Hematopoietic multipotent progenitor cell treated with erythropoietin and hydrocortisone succinate and interleukin-3 and kit ligand, for 15 days (in vitro differentiated cells): ENCODE measurements around the gene FKBP4.
A peak's percentile ranks its signal among the peaks of the same experiment; 100 is the strongest.
"Not testable (repeated sequence)": the region's sequence is repeated elsewhere in the genome, so short reads cannot be mapped to it uniquely, and the experiment has no call there.

Experiments
- DNase-seq: peaks from one replicate; pipeline ENCODE4 v3.0.0-alpha.2; 2015; ENCODE audit warnings: low spot score

FKBP4 gene, protein sequence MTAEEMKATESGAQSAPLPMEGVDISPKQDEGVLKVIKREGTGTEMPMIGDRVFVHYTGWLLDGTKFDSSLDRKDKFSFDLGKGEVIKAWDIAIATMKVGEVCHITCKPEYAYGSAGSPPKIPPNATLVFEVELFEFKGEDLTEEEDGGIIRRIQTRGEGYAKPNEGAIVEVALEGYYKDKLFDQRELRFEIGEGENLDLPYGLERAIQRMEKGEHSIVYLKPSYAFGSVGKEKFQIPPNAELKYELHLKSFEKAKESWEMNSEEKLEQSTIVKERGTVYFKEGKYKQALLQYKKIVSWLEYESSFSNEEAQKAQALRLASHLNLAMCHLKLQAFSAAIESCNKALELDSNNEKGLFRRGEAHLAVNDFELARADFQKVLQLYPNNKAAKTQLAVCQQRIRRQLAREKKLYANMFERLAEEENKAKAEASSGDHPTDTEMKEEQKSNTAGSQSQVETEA

DNA sequence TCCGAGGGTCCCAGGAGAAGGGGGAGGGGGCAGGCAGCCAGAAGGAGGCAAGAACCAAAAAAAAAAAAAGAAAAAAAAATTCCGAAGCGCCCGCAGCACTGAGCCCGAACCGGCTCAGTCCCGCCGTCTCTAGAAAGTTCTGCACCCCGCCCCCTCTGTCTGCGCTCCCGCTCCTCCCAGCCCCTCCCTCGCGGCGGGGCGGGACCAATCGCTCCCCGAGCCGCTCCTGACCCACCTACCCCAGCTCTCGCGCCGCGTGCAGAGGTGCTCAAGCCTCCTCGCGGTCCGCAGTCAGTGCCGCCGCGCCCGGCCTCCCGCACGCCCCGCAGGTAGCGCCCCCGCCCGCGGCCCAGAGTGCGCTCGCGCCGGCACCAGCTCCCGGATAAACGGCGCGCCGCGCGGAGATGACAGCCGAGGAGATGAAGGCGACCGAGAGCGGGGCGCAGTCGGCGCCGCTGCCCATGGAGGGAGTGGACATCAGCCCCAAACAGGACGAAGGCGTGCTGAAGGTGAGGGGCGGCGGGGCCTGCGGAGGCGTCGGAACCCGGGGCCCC, at the start of gene FKBP4:
FKBP4 (plus strand) TSS at position 235 of the 554 bp plus-strand sequence; CDS start at position 405, 170 bp downstream.
- peak; percentile 85 for DNase-seq

DNA sequence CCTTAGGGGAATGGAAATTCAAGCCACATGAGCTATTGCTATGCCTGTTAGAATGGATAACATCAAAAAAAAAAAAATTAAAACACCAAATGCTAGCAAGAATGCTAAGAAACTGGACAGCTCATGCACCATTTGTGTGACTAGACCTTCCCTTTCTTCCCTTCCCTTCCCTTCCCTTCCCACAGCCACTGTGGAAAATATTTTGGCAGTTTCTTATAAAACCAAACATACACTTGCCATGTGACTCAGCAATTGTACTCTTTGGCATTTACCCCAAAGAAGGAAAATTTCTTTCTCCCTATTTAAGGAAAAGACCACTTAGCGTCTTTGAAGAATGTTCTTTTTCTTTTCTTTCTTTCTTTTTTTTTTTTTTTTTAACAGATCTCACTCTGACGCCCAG, 49.1 kb upstream of the FKBP4 start:
- no peak for DNase-seq

DNA sequence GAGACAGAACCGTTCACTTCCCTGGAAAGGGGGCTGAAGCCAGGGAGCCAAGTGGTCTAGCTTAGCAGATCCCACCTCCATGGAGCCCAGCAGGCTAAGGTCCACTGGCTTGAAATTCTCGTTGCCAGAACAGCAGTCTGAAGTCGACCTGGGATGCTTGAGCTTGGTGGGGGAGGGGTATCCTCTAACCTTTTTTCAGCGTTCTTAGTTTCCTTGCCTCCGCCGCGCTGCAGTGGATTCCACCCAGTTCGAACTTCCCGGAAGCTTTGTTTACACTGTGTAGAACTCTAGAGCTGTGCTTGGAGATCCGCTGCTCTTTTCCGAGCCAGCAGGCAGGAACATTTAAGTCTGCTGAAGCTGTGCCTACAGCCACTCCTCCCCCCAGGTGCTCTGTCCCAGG, 45.2 kb upstream of the FKBP4 start:
- no peak for DNase-seq

DNA sequence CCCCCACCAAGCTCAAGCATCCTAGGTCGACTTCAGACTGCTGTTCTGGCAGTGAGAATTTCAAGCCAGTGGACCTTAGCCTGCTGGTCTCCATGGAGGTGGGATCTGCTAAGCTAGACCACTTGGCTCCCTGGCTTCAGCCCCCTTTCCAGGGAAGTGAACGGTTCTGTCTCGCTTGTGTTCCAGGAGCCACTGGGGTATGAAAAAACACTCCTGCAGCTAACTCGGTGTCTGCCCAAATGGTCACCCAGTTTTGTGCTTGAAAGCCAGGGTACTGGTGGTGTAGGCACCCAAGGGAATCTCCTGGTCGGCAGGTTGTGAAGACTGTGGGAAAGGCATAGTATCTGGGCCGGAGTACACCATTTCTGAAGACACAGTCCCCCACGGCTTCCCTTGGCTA, 44.6 kb upstream of the FKBP4 start:
- DNase-seq: no peak

DNA sequence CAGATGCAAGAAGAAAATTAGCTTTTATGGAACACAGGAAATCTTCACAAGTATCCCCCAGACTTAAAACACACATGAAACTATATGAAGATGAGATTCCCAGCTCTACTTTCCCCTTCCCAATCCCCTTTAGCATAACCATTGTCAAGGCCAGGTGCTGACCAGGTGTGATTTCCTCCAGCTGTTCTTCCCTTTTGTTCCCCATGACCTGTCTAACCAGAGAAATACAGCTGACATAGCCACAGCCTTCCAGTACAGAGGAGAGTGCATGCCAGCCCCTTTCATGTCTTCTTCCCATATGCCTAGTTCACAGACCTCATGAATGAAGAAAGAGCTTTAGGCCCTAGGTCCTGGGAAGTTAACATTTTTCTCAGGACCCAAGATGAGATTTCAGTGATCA, 43.5 kb upstream of the FKBP4 start:
- DNase-seq: no peak

DNA sequence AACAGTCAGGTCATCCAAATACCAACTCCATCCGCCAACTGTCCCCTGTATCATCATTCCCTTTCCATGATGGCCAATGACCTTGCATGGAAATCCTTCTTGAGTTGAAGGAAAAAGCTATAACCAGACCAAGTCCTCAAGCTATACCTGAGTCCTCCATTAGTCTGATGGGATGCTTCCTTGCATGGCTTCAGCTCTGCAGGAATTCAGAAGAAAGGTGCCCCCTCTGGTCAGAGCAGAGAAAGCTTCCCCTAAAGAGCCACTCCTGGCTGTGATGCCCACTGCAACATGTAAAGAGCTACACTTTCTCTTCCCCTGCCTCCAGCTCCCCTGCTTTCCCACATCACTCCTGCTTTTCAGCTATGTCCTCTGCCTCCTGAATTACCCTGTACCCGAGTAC, 43.1 kb upstream of the FKBP4 start:
- DNase-seq: no peak

DNA sequence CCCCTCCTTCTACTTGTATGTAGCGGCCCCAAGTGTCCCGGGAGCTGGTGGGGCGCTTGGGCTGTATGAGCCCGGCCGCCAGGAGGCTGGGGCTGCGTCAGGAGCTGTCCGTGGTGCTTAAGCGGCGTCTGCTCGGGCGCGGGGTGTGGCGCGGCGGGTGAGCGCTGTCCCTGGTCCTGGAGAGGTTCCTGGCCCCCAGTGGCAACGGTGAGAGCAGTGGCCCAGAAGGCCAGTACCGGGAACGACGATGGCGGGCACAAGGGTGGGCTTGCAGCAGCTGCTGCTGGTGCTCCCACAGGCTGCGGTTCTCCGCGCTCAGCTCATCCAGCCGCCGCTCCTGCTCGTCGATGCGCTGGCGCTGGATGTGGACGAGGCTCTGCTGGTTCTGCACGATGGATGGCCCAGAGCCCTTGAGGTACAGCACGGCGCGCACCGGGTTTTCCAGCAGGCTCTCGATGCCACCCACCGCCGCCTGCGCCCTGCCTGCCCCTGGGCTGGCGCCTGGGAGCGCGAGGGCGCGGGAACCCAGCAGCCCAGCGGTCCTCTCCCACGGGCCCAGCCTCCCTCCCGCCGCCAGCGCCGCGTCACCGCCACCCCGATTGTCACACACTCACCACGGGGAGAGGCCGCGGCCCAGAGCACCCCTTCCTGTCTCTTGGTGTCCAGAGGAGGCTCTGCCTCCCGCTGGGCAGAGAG, 41.9 kb upstream of the FKBP4 start:
- peak; percentile 61 for DNase-seq

DNA sequence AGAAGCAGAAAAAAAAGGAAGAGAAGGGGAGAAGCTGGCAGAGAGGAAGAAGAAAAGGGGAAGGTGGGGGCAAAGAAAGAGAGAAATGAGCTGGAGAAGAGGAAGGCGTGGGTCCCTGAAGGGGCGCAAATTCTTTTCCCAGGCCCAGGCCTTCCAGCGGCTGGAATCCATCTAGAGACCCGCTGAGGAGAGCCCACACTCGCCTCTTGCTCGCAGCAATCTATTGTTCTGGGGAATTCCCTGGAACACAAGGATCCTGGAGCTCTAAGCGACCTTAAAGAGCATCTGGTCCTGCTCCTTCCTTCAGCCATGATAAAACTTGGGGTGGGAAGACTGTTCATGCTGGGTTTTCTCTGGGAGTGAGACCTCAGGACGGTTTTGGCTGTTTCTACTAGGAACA, 41.2 kb upstream of the FKBP4 start:
- no peak for DNase-seq

DNA sequence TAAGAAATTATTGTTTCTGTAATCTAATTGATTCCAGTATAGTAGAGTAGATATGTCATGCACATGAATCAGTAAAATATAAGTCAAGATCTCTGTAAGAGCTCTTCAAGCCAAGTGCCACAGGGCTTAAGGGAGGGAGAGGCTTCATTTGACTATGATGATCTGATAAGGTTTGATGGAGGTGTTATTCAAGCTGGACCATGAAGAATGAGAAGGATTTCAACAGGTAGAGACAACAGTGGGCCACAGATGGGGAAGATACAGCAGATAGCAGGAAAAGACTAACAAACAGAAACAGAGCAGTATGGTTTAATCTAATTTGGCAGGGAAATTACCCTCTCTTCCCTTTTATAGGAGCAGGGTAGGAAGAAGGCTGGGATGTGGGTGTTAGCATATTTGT, 40.6 kb upstream of the FKBP4 start:
- DNase-seq: no peak

DNA sequence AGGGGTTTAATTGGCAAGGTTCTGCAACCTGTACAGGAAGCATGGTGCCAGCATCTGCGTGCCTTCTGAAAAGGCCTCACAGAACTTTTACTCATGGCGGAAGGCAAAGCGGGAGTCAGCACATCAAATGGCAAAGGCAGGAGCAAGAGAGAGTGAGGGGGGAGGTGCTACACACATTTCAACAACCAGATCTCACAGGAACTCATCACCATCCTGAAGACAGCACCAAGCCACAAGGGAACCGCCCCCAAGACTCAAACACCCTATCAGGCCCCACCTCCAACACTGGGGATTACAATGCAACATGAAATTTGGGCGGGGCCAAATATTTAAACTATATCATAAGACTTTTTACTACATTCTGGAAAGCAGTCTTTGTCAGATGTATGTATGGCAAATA, 38.0 kb upstream of the FKBP4 start:
- no peak for DNase-seq

DNA sequence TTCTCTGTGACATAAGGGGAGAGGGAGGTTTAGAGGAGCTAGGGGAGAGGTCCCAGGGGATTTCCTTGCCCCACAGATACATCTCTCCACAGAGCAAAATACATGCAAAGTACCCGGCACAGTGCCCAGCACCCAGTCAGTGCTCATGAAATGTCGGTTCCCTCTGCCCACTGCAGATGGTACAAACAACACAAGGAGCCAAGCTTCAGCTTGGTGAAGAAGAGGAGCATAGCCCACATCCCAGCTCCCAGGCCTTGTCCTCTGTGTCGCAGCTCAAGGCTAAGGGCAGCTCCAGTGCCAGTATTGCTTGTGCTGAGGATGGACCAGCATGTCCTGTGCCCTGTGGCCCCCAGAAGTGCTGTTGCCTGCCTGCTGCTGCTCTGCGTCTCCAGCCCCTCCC, 35.0 kb upstream of the FKBP4 start:
- DNase-seq: no peak

DNA sequence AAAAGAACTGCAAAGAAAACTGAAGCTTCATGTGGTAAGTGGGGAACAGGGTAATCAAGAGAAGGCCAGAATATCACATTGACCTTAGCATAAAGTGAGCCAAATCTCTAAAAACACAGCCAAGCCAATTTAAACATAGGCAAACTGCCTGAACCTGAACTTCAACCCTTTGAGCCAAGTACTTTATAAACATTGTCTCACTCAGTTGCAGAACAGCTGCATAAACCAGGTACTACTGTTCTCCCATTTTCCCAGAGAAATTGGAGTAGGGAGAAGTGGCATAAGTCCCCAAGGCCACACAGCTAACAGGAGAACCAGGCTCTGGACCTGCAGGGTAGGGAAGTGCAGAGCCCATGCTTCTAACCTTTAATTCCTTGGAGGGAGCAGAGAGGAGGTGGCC, 30.4 kb upstream of the FKBP4 start:
- no peak for DNase-seq

DNA sequence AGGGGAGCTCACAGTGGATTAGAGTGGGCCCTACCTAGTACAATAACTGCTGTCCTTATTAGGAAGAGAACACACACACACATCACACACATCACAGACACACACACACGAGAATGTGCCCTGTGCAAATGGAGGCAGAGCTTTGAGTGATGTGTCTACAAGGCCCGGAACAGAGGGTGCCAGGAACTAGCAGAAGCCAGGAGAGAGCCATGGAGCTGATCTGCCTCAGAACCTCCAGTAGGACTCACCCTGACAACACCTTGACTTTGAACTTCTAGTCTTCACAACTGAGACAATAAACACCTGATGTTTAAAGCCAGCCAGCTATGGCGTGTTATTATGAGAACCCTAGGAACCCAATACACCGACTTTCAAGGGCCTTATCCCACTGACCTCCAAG, 29.7 kb upstream of the FKBP4 start:
- no peak for DNase-seq

DNA sequence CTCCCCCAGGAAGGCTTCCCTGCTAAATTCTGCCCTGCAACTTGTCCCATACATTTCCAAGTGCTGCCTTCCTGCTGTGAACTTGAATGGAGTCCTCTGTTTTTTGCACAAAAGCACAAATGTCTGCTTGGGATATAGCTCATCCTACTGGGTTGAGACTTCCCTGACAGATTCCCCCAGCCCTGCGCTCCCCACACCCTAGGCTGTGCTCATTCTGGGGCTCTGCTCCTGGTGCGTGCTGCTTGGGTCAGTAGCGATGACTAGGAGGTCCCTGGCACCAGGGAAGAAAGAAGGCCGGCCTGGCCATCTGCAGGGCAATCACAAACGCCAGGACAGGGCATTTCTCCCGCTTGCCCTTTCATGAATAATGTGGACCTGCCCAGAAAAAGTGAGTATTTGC, 29.2 kb upstream of the FKBP4 start:
- no peak for DNase-seq

DNA sequence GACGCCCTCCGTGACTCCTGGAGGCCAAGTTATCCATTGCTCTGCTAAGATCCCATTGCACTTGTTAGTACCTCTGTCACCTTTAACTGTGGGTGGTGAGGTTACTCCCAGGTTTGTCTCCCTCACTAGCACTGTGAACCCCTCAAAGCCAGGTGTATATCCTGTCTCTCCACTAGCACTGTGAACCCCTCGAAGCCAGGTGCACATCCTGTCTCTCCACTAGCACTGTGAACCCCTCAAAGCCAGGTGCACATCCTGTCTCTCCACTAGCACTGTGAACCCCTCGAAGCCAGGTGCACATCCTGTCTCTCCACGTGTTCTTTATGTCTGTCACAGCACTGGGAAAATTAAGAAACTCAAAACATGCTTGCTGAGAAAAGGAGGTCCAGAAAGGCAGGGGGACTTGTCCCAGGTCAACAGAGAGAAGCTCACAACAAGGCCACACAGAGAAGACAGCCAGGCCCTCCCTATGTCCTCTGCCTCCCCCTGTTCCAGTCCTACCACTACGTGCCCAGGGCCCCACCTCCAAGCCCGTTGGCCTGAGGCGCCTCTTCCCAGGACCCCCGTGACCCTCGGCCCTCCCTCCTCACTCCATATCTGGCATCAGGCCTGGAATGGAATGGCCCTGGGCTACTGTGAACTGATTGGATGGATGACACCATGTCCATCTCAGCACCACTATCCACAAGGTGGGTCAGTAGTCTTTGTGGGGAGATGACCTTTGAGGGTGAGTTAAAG, 26.4 kb upstream of the FKBP4 start:
- no peak for DNase-seq

DNA sequence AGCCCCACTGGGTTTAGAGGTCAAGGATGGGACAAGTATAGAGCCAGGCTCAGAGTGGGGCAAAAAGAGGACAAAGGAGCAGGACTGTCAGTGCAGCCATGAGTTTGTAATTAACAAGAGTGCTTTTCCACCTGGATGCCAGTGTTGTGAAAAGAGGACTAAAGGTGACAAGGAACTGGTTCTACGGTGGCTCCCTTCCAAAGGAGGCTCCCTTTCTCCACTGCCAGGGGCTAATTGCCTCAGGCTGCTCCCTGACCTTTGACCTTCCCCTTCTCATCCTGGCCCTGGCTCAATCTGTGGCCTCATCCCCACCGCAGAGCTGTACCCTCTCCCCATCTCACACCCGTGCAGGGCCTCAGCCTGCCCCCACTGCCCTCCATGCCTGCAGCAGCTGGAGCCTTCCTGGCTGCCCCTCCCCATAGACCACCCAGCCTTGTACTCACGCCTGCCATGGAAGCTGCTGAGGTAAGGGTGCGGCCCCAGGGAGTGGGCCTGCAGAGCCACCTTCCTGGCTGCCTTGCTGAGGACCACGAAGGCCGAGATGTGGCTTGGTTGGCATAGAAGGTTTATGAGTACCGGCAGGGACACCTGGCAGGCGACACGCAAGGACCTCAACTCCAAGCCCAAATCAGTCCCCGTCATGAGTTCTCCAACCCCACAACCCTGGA, 24.8 kb upstream of the FKBP4 start:
- DNase-seq: no peak

DNA sequence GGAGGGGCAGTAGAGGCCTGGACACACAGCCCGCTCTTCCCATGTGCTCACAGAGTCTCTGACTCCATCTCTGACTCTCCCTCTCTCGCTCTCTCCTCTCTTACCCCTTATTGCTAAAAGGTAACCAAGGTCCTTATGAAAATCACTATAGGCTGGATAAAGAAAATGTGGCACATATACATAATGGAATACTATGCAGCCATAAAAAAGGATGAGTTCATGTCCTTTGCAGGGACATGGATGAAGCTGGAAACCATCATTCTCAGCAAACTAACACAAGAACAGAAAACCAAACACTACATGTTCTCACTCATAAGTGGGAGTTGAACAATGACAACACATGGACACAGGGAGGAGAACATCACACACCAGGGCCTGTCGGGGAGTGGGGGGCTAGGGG, 24.2 kb upstream of the FKBP4 start:
- DNase-seq: not testable (repeated sequence)

DNA sequence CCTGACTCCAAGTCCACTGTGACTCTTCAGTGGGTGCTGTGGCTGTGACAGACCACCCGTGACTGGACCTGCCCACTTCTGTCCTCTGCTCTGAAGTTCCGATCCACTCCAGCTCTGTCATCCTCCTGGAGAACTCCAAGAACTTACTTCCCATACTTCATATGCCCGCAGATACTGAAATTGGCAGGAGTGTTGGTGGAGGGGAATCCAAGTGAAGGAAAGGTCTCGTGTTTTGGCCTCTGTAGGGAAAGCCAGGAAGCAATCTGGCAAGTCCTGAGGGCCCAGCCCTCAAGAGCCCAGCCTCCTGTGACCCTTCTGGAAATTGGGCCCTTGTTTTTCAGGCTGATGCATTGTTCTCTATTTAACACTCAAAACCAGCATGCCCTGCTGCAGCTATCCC, 22.4 kb upstream of the FKBP4 start:
- no peak for DNase-seq

DNA sequence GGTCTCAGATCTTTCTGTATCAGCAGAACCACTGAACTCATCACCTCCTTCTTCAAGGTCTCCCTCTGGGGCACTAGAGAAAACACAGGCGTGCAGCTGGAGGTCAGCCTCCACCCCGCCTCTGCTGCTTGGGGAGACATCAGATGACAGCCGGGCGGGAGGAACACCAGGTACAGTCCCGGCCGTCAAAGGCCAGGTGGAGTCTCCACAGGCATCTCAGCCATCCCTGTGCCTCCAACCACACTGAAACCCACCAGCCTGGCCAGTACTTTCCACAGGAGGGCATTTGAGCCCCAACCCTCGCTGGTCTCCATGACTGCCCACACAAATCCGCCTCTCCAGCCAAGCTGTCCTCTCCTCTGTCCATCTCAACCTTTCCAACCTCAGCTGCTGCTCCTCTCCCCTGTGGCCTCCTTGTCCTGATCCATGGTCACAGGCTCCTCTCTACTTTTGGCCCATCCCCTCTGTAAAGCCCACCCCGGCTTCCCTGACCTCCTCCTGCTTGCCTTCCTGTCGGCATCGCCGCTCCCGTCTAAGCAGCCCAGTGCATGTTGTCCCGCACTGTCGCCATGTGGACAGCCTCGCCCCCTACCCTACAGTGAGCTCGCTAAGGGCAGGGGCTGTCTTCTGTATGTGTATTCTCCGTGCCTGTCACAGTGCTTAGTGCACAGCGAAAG, 21.4 kb upstream of the FKBP4 start:
- DNase-seq: no peak

DNA sequence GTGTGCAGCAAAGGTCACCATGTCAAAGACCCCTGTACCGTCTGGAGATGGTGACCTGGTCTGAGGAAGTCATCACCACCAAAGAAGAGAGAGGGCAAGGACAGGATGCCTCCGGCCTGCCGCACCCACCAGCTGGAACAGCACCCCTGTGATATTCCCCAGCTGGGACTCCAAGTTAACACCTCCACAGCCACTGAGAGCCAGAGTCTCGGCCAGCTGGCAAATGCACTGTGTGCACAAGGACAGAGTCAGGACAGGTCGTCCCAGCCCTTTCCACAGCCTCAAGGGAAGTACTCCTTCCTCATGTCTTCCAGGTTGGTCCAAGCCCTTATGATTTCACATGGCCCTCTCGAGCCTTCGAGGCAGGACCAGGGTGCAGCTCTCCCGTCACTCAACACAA, 19.3 kb upstream of the FKBP4 start:
- no peak for DNase-seq

DNA sequence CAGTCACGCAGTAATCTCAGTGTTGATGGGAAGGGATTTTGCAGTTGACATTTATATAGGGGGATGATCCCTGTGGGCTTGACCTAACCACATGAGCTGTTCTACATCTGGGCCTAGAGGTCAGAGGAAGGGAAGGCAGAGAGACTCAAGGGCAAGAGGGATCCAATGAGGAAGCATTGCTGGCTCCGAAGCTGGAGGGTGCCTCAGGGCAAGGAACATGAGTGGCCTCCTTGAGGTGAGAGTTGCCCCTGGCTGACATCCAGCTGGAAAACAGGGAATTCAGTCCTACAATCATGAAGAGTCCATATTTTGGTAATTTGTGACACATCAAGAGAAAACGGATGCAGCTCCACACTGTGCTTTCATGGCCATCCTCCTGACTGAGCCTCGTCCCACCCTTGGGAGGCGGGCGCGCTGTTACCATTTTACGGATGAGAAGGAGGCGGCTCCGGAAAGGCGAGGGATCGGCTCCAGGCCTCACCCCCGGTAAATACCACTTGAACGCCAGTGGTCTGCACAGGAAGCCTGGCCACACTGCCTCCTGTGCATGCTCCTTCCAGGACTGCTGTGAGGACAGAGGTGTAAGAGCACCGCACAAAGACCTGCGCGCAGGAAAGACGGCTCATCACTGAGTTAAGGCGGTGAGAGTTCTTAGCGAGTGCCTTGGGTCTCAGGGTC, 18.5 kb upstream of the FKBP4 start:
- DNase-seq: no peak
